Activated CD8-positive, alpha-beta T cell treated with anti-CD3 and anti-CD28 coated beads, Interleukin-2, amount 10 ng/mL, durations not matched to agents 7 days and 5 days (primary cell): Measurements from ENCODE around the gene QSOX1. TPM values are rescaled to one million over a fixed set of nuclear protein-coding genes. Genes with fewer than 3 reads are reported as not detected.
"Not testable (repeated sequence)": the region's sequence is repeated elsewhere in the genome, so short reads cannot be mapped to it uniquely, and the experiment has no call there.

Source experiments
- ATAC-seq: fragments of 150-1000 bp; cut with Tn5 transposase; one replicate; pipeline ENCODE4 v1.10.0; 2021; ENCODE audit warnings: moderate library complexity
- CTCF ChIA-PET: fragments of 350-600 bp; sonication (Branson Sonifier 250); formaldehyde crosslinking; loops from one replicate; lab custom pipeline; 2021; ENCODE audit warnings: antibody characterized with exemption; lab: Charles Lee
- POLR2A ChIA-PET: fragments of 350-600 bp; sonication (Branson Sonifier 250); formaldehyde crosslinking; loops from one replicate; lab custom pipeline; 2021; ENCODE audit warnings: antibody characterized with exemption; lab: Charles Lee
- DNase-seq: peaks from one replicate; pipeline ENCODE4 v3.0.0-alpha.2; 2020
- H3K27ac Mint-ChIP-seq: one replicate; pipeline ENCODE4 v1.8.0; 2021; ENCODE audit warnings: mild to moderate bottlenecking, mixed read lengths
- H3K27me3 Mint-ChIP-seq: one replicate; pipeline ENCODE4 v1.8.0; 2021; ENCODE audit warnings: low read depth, mixed read lengths
- H3K36me3 Mint-ChIP-seq: one replicate; pipeline ENCODE4 v1.8.0; 2021; ENCODE audit warnings: low read depth, mixed read lengths
- H3K4me1 Mint-ChIP-seq: one replicate; pipeline ENCODE4 v1.8.0; 2021; ENCODE audit warnings: low read depth, mixed read lengths
- H3K4me3 Mint-ChIP-seq: one replicate; pipeline ENCODE4 v1.8.0; 2021; ENCODE audit warnings: mild to moderate bottlenecking, mixed read lengths
- H3K9me3 Mint-ChIP-seq: one replicate; pipeline ENCODE4 v1.8.0; 2022; ENCODE audit warnings: mixed read lengths; ENCODE audit not compliant: insufficient read depth
- total RNA-seq, 2 experiments: library from RNA; stranded (reverse); gene quantifications; one replicate each; pipeline ENCODE4 v1.2.3, GENCODE V29; 2021

Gene QSOX1
- total RNA-seq, 2 experiments from 2014 or later: 23.9 to 25.2 TPM

- ATAC-seq: no peak
- Mint-ChIP-seq H3K9me3 (no peaks in the 10 kb centered on the region), H3K4me3 (no peak overlapping the region), H3K27ac (no peak overlapping the region), H3K4me1 (peaks cover 21% of the 10 kb centered on the region), H3K27me3 (no peaks in the 10 kb centered on the region), H3K36me3 (no peaks in the 10 kb centered on the region)
- ChIA-PET POLR2A (no interaction called here), CTCF (no interaction called here)
- DNase-seq: no peak
Measured at GRCh38 chr1:180194048-180194425, 39.4 kb downstream of the QSOX1 start.

GRCh38 chr1:180194546-180195207, 40.0 kb downstream of the QSOX1 start:
- peaks cover 21% of the 10 kb centered on the region for H3K4me1 Mint-ChIP-seq
- DNase-seq: no peak
- no peaks in the 10 kb centered on the region for H3K9me3 Mint-ChIP-seq
- H3K27me3 Mint-ChIP-seq: no peaks in the 10 kb centered on the region
- no peak for ATAC-seq
- no peak overlapping the region for H3K27ac Mint-ChIP-seq
- H3K36me3 Mint-ChIP-seq: no peaks in the 10 kb centered on the region
- ChIA-PET CTCF (interaction anchor here (1.1 kb wide), 1 partner anchor 14 kb away, joined by 4 read pairs; no protein-coding TSS in a partner anchor), POLR2A (no interaction called here)
- no peak overlapping the region for H3K4me3 Mint-ChIP-seq

DNA sequence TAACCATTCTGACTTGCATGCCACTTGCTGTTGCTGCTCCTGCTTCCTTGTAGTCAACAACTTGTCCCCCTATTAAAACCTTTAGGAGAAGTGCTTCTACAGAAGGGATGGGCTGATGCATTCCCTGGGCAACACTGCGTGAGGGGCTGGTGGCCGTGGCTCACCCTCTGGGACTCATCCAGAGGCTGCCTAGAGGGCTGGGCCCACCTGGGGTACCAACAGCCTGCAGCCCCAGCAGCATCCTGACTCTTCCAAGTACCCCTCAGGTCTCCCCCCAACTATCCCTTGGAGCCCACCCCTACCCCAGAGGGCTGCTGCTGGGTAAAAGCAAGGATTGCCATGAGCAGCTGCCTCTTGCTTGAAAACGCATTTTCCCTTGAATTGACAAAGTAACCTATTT, 40.7 kb downstream of the QSOX1 start:
- H3K4me3 Mint-ChIP-seq: no peak overlapping the region
- ChIA-PET POLR2A (no interaction called here), CTCF (interaction anchor here (1.1 kb wide), 1 partner anchor 15 kb away, joined by 4 read pairs; no protein-coding TSS in a partner anchor)
- DNase-seq: no peak
- H3K27me3 Mint-ChIP-seq: no peaks in the 10 kb centered on the region
- no peak overlapping the region for H3K27ac Mint-ChIP-seq
- H3K36me3 Mint-ChIP-seq: no peaks in the 10 kb centered on the region
- ATAC-seq: no peak
- H3K4me1 Mint-ChIP-seq: peaks cover 21% of the 10 kb centered on the region
- H3K9me3 Mint-ChIP-seq: no peaks in the 10 kb centered on the region

GRCh38 chr1:180195916-180196315, 41.2 kb downstream of the QSOX1 start:
- CTCF ChIA-PET: no interaction called here
- ATAC-seq: no peak
- Mint-ChIP-seq H3K9me3 (no peaks in the 10 kb centered on the region), H3K4me1 (peaks cover 20% of the 10 kb centered on the region), H3K4me3 (no peak overlapping the region), H3K27me3 (no peaks in the 10 kb centered on the region), H3K27ac (no peak overlapping the region), H3K36me3 (no peaks in the 10 kb centered on the region)
- POLR2A ChIA-PET: no interaction called here
- no peak for DNase-seq

DNA sequence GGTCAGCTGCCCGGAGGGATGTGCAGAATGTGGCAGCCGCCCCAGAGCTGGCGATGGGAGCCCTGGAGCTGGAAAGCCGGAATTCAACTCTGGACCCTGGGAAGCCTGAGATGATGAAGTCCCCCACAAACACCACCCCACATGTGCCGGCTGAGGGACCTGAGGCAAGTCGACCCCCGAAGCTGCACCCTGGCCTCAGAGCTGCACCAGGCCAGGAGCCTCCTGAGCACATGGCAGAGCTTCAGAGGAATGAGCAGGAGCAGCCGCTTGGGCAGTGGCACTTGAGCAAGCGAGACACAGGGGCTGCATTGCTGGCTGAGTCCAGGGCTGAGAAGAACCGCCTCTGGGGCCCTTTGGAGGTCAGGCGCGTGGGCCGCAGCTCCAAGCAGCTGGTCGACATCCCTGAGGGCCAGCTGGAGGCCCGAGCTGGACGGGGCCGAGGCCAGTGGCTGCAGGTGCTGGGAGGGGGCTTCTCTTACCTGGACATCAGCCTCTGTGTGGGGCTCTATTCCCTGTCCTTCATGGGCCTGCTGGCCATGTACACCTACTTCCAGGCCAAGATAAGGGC, 41.9 kb downstream of the QSOX1 start:
- Mint-ChIP-seq H3K27me3 (no peaks in the 10 kb centered on the region), H3K36me3 (no peaks in the 10 kb centered on the region), H3K4me3 (no peak overlapping the region), H3K27ac (no peak overlapping the region), H3K4me1 (peaks cover 14% of the 10 kb centered on the region), H3K9me3 (no peaks in the 10 kb centered on the region)
- DNase-seq (no peak), ATAC-seq (no peak)
- POLR2A ChIA-PET: no interaction called here
- CTCF ChIA-PET: interaction anchor here (1.0 to 2.2 kb wide), 3 partner anchors 16 to 382 kb away, joined by 3 to 6 read pairs (median 4); no protein-coding TSS in a partner anchor

DNA sequence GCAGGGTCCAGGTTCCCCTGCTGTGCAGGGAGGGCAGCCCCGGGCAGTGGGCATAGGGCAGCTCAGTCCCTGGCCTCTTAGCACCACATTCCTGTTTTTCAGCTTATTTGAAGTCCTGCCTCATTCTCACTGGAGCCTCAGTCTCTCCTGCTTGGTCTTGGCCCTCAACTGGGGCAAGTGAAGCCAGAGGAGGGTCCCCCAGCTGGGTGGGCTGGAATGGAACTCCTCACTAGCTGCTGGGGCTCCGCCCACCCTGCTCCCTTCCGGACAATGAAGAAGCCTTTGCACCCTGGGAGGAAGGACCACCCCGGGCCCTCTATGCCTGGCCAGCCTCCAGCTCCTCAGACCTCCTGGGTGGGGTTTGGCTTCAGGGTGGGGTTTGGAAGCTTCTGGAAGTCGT, 42.6 kb downstream of the QSOX1 start:
- no peaks in the 10 kb centered on the region for H3K9me3 Mint-ChIP-seq
- ChIA-PET CTCF (interaction anchor here (1.0 to 2.2 kb wide), 4 partner anchors 17 to 383 kb away, joined by 3 to 6 read pairs (median 4); no protein-coding TSS in a partner anchor), POLR2A (no interaction called here)
- ATAC-seq (no peak), DNase-seq (no peak)
- no peaks in the 10 kb centered on the region for H3K36me3 Mint-ChIP-seq
- H3K4me3 Mint-ChIP-seq: no peak overlapping the region
- no peaks in the 10 kb centered on the region for H3K27me3 Mint-ChIP-seq
- peaks cover 8% of the 10 kb centered on the region for H3K4me1 Mint-ChIP-seq
- no peak overlapping the region for H3K27ac Mint-ChIP-seq

DNA sequence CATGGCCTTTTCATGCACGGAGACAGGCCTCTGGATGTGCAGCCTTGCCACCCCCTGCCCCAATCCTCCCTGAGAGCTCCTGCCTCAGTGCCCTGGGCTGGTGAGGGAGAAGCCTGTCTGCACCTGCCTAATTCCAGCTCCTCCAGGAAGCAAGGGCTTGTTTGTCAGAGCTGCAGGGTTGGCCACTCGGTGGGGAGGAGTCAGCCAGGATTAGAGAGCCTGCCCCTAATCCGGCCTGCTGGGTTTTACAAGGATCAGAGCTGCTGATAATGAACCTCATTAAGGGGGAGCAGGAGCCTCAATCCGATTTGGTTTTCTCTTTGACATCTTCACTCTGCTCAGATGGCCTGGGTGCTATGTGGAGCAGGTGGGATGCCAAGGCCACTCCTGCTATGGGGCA, 43.5 kb downstream of the QSOX1 start:
- POLR2A ChIA-PET: no interaction called here
- CTCF ChIA-PET: interaction anchor here (1.1 to 2.2 kb wide), 5 partner anchors 10 to 384 kb away, joined by 4 to 6 read pairs (median 4); no protein-coding TSS in a partner anchor
- Mint-ChIP-seq H3K27me3 (no peaks in the 10 kb centered on the region), H3K27ac (no peak overlapping the region), H3K4me1 (no peaks in the 10 kb centered on the region), H3K36me3 (no peaks in the 10 kb centered on the region), H3K4me3 (no peak overlapping the region), H3K9me3 (no peaks in the 10 kb centered on the region)
- DNase-seq: no peak
- ATAC-seq: no peak

- ChIA-PET POLR2A (no interaction called here), CTCF (interaction anchor here (1.1 to 2.2 kb wide), 4 partner anchors 11 to 384 kb away, joined by 4 to 5 read pairs (median 4); no protein-coding TSS in a partner anchor)
- Mint-ChIP-seq H3K27me3 (no peaks in the 10 kb centered on the region), H3K9me3 (no peaks in the 10 kb centered on the region), H3K4me1 (no peaks in the 10 kb centered on the region), H3K36me3 (no peaks in the 10 kb centered on the region), H3K4me3 (no peak overlapping the region), H3K27ac (no peak overlapping the region)
- no peak for ATAC-seq
- DNase-seq: no peak
Measured at GRCh38 chr1:180198611-180199010, 43.9 kb downstream of the QSOX1 start.

DNA sequence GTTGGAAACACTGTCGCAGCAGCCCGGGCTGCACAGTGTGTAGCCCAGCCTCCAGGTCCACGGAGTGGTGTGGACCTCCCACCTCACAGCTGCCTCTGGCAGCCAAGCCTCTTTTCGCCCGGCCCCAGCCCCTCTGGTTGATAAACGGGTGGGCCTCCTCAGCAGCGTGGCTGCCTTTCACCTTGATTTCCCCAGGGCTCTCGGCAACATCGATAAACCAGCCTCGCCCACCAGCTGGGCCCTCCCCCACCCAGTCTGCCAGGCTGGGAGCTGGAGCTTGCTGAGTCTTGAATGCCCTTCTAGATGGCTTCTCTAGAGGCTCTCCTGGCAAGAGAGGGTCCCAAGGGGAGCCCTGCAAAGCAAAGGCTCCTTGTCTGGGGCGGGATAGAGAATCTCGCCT, 44.3 kb downstream of the QSOX1 start:
- no peak overlapping the region for H3K4me3 Mint-ChIP-seq
- no peak overlapping the region for H3K27ac Mint-ChIP-seq
- POLR2A ChIA-PET: no interaction called here
- H3K9me3 Mint-ChIP-seq: no peaks in the 10 kb centered on the region
- no peak for DNase-seq
- no peaks in the 10 kb centered on the region for H3K27me3 Mint-ChIP-seq
- no peaks in the 10 kb centered on the region for H3K36me3 Mint-ChIP-seq
- no peaks in the 10 kb centered on the region for H3K4me1 Mint-ChIP-seq
- ATAC-seq: no peak
- CTCF ChIA-PET: interaction anchor here (1.6 kb wide), 2 partner anchors 11 to 19 kb away, joined by 4 to 5 read pairs; no protein-coding TSS in a partner anchor

- Mint-ChIP-seq H3K4me3 (no peak overlapping the region), H3K4me1 (no peaks in the 10 kb centered on the region), H3K27ac (no peak overlapping the region), H3K36me3 (no peaks in the 10 kb centered on the region), H3K9me3 (no peaks in the 10 kb centered on the region), H3K27me3 (no peaks in the 10 kb centered on the region)
- ATAC-seq (no peak), DNase-seq (no peak)
- POLR2A ChIA-PET: interaction anchor here (0.7 to 0.9 kb wide), 2 partner anchors 31 to 1185 kb away, joined by 3 to 4 read pairs; no protein-coding TSS in a partner anchor
- CTCF ChIA-PET: interaction anchor here (1.4 to 2.5 kb wide), 3 partner anchors 22 to 392 kb away, joined by 3 to 9 read pairs (median 5); no protein-coding TSS in a partner anchor
Measured at GRCh38 chr1:180201451-180202200, 47.0 kb downstream of the QSOX1 start.

DNA sequence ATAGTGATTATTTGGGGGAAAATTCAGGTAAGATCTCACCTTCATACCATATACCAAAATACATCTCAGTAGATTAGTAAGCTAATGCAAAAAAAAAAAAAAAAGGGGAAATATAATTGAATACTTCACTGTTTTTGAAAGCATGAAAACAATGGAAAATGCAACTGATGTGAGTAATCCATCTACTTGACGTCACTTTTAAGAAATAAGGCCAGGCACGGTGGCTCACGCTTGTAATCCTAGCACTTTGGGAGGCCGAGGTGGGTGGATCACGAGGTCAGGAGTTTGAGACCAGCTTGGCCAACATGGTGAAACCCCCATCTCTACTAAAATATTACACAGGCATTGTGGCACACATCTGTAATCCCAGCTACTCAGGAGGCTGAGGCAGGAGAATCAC, 47.9 kb downstream of the QSOX1 start:
- H3K9me3 Mint-ChIP-seq, H3K27ac Mint-ChIP-seq, H3K4me1 Mint-ChIP-seq, H3K27me3 Mint-ChIP-seq, H3K36me3 Mint-ChIP-seq, ATAC-seq, H3K4me3 Mint-ChIP-seq, DNase-seq, POLR2A ChIA-PET: not testable (repeated sequence)
- CTCF ChIA-PET: interaction anchor here (1.1 kb wide), 1 partner anchor 23 kb away, joined by 4 read pairs; no protein-coding TSS in a partner anchor
